NK-92 treated with Interleukin-12 subunit alpha and Interleukin-12 subunit beta, amount 100 ng/mL, for 24 hours (cell line): Measurements from ENCODE around the gene TUBB1.
A peak's percentile ranks its signal among the peaks of the same experiment; 100 is the strongest.

Experiments used
- DNase-seq: peaks from one replicate; lab custom pipeline; 2025; lab: John Stamatoyannopoulos, UW

Gene TUBB1

DNA sequence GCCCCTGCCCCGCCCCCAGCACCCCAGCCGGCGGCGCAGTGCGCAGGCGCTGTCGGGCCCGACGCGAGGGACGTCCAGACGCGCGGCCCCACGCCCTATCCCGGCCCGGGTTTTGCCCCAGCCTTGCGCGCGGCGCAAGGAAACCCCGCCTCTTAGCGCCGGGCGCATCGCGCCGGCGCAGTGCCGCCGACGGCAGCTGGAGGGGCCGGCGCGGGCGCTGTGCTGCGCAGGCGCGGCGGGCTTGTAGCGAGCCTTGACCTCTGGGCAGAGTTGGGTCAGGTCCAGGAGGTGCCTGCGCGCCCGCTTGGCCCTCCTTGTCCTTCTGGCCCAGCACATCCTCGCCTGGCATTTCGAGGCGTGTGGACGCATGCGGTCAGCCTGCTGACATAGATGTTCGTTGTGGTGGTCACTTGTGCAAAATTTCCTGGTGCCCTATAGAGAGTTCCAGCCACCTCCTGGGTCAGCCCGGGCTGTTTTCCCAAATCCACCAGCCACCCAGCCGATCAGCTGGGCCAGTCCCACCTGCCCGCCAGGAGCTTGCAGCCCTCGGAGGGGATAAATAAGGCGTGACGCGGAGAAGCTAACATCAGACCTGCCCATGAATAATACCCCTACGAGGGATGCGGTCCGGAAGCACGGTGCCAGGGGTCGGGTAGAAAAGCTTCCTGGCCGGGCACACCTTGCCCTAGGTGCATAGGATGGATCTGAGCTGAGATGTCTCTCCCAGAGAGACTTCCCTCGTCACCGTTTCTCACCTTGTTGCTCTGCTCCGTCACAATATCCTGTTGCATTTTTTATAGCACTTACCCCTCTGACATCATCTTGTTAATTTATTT is 23.8 kb downstream of the TUBB1 start:
- DNase-seq = peak; percentile 90

DNA sequence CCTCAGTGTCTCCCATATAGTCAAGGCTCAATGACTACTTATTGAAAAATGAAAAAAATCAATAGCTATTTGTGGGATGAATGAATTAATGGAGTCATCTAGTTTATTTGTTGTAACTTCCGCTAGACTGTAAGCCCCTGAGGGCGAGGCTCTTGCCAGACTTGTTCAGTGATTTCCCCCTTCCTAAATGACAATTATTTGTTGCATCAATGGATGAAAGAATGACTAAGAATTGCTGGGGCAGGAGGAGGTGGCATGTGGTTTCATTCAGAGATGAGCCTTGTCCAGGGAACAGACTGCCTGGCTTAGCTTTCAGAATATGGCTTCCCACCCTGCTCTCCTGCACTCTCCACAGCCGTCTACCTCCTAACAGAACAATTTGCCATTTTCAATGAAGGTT is 24.5 kb downstream of the TUBB1 start:
- no peak for DNase-seq

DNA sequence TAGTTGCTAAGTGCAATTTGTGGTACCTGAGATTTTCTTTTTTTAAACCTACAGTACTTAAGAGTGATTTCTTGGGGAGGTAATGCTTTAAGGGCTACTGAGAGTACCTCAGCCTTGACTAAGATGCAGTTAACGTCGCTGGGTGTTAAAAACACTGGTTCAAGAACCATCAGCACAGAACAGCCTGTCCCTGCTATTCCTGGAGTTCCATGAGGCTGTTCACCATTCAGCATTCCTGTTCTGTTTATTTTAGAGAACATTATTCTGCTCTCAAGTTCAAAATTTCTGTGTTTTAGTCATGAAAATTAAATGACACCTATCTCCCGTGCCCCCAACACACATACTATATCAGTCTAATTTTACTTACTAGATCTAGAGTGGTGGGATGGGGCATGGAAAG is 25.1 kb downstream of the TUBB1 start:
- DNase-seq = no peak

DNA sequence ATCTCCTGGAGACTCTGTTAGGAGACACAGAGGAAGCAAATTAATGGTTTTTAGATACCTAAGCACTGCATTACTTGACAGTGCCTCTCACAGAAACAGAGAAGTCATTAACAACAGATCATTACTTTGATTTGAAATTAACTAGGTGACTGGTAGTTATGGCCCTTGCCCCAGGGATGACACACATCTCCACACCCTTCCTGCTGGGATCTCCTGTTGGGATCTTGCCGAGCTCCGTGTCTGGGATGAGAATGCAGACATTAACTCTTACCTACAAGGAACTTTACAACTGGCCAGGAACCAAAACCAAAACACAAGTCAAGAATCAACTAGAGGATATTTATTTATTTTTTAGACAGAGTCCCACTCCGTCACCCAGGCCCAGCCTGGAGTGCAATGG is 25.6 kb downstream of the TUBB1 start:
- DNase-seq = no peak

DNA sequence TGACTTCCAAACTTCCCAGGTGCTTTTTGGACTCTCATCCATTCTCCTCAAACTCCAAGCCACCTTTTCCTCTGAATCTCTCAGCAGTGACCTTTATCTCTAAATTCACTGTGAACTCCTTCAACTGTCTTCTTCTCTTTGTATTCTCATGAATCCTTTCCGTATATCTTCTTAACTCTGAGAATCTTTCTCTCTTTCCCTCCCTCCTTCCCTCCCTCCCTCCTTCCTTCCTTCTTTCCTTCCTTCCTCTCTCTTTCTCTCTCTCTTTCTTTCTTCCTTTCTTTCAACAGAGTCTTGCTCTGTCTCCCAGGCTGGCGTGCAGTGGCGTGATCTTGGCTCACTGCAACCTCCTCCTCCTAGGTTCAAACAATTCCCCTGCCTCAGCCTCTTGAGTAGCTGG is 27.6 kb downstream of the TUBB1 start:
- no peak for DNase-seq

DNA sequence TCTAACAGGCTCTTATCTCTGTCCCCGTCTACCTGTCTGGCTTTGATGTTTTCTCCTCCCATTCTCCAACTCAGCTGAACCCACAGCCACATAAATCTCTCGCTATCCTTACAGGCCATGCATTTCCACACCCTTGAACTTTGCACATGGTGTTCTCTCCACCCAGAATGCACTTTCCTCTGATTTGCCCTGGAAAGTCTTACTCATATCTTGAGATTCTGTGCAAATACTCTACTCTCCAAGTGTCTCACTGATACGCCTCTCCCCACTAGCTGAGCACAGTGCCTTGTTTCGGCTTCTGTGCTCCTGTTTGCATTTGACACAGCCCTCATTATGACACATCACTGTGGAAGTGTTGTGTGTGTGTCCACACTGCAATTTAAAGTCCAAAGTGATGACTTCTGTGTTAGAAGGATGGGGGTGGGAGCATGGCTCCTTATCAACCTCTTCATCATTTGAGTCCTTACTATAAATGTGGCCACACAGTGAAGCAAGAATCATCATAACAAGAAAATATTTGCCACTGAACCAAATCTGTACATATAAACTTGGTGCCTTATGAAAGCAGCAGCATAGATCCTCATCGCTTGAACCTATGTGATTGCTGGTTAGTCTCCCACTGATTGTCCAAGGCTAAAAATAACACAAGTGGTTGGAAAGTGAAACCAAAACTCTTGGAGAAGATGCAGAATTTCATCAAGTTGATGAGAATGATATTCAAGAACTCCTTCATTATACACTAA is 28.9 kb downstream of the TUBB1 start:
- DNase-seq = no peak

DNA sequence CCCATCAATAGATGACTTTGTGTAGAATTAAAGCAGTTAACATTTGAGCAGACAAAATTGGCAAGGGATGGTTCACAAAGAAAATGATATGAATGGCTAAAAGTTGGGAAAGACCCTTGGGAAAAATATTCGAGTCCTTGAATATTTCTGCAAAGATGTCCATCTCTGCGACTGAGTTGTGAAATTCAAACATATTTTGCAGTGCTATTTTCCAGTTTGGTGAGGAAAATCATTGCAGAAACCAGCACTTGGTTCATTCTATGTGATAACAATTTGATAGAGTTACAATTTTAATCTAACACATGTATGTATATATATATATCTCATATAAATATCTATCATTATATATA is 29.4 kb downstream of the TUBB1 start:
- DNase-seq = no peak

DNA sequence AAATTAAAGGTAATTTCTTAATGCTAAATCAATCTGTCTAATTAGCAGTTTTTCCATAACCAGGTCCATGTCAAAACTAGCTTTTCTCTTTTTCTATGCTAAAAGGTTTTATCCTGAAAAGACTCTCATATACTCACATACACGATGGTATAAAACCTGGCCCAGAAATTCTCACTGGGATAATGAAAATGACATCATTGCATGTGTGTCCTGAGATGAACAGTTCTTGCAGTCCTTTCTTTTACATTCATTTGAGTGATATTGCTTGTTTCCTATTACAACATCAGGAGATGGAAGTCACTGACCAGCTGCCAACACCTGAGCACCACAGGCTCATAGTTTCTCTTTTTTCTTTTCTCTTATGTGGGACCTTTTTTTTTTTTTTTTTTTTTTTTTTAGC is 31.2 kb downstream of the TUBB1 start:
- no peak for DNase-seq

DNA sequence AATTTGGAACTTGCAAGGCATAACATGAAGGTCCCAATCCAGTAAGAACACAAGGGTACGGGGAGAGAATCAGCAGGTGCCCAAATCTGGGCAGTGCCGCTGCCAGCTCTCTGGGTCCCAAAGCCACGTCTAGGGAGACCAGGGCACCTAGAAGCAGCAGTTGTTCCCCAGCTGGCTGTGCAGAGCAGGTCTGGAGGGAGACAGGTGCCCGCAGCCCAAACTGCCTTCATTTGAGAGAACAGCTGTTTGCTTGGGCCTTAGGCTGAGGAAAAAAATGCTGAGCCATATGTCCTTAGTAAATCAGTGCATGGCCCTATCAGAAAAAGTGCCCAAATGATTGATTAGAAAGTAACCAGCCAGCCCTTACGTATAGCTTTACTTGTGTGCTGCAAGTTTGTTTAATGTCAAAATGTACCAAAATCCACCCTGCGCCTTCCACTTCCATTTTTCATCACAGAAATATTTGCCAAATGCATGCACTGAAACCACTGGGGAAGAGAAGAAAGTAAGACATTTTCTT is 32.5 kb downstream of the TUBB1 start:
- no peak for DNase-seq

DNA sequence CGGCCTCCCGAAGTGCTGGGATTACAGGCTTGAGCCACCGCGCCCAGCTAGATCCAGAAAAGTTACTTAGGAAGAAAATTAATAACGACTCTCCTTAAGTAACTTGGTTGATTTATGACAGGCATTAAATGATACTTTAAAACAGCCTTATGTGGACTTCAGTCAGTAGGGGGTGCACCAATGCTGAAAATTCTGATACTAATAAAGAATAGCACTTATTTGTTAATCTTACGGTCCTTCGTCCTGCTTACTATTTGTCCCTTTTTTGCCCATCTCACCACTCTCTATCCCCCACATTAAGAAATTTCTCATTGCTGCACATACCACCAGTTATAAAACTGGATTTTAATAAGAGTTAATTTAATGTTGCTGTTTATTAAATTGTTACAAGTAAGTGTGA is 36.1 kb downstream of the TUBB1 start:
- no peak for DNase-seq

DNA sequence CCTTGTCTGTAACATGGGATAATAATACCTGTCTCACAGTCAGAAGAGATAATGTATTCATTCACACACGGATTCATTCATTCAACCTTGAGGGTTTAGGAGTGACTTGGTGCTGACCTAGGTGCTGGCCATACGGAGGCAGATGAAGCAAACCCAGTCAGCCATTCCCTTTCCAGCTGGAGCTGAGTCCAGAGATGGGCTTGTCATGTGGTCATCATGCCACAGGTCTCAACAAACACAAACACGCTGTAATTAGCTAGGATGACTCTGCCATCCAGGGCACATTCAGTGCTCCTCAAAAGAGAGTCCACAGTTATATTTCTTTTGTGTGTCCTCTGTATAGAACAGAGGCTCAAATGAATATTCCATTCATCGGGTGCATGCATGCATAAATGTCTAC is 42.9 kb downstream of the TUBB1 start:
- DNase-seq = no peak

DNA sequence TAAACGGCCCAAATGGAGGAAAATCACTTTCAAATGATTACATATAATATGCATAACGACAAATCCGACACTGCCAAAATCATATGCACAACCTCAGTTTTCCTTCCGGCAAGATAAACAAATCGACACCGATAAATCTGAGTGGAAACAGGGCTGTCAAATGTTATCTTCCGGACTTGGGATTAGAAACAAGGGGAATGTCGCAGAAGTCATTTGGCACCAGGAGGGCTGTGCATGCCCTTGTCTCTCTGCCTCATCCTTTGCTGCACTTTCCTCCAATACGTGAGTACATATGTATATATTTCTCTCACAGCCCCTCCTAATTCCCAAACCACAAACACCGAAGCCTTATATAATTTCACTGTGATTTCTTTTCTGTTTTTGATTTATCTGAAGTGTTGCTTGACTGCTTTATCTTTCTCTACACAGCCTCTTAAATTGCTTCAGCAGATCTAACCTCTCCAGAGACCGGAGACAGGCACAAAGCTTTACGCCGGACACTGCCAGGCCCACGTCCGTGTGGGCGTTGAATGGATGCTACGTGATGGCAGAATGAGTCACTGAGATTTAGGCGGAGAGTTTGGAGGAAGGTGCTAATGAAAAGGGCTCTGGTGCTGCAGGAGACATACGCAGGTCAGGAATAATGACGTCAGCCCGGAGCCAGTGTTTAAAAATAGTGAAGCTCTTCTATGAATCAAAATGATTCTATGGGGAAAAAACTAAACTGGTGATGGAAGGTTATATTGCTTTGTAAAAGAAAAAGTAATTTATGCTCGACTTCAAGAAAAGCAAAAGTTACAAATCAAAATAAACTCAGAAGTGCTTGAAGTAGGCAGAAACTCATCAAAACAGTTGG is 44.4 kb downstream of the TUBB1 start:
- DNase-seq = no peak

DNA sequence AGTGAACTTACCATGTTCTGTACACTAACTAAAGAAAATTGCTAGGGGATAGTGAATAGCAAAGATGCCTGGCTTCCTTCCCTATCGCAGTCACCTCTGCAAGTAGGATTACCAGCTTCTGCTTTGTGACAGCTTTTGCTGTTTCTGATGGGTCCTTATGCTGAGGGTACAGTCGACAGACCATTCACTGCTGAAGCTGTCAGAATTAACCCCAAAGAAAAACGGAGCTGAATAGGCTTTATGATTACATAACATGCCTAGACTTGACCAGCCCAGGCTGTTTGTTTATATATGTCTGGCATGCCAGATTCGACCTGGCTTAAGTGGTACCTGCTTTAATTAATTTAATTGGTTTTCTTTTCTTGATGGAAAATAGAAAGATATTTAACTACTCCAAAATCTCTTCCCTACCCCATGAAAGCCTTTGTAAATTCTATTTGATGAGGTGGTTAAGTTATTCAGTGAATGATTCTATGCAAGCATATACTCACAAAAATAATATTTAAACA is 45.0 kb downstream of the TUBB1 start:
- no peak for DNase-seq

DNA sequence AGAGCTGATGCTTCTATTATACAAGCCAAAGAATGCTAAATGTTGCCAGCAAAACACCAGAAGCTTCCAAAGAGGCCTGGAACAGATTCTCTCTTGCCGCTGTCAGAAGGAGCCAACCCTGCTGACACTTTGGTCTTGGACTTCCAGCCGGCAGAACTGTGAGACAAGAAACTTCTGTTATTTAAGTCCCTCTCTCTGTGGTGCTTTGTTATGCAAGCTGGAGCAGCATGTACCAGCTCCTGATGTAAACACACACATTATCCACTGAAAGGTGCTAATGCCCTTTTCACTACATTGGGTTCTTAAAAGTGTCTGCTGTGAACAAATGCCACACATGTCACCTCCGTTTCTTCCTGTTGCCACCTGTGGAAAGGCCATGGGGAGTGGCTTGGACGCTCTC is 49.3 kb downstream of the TUBB1 start:
- no peak for DNase-seq

DNA sequence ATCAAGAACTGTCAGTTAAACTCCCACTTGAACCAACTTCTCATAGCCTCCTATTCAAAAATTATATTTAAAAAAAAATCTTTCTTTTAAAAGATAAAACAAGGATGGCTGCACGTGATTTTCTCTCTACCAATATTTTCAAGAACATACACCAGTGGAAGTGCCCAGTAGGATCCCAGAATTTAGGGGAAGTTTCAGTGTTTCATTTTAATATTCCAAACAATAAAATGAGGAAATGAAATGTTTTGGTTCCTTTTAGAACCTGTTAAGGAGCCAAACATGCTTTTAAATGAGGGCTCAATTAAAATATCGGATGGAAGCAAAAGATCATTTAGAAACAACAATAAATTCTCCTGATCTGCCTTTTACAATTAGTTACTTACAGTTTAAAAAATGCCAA is 49.8 kb downstream of the TUBB1 start:
- no peak for DNase-seq

DNA sequence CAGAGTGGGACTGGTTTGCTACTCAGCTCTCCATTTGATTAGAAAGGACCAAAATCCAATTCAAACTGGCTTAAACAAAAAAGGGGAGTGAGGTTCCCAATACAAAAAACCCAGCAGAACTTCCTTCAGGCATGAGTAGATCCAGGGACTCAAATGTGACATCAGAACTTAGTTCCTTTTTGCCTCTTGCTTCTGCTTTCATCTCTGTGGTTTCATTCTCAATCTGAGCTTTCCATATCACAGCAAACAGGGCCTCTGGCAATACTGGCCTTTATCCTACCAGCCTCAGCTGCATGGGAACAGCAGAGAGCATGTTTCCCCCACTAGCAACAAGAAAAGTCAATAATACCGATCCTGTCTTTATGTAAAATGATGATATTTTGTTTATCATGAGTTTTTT is 52.0 kb downstream of the TUBB1 start:
- no peak for DNase-seq

DNA sequence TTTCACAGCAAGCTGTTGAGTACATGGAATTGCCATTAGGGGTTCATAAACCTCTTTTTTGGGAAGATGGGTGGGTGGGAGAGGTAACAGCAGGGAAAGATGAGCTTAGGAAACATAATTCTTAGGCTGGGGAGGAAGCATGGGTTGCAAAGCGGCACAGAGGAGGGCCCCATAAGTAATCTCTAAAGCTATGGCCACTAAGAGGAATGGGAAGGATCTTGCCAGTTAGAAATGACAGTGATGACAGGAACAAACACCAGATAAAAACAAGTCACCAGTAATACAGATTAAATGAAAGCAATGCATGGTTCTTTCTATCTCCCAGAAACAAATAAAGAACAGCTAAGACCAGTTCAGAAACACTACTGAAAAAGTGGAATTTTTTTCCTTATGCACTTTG is 54.4 kb downstream of the TUBB1 start:
- DNase-seq = no peak

DNA sequence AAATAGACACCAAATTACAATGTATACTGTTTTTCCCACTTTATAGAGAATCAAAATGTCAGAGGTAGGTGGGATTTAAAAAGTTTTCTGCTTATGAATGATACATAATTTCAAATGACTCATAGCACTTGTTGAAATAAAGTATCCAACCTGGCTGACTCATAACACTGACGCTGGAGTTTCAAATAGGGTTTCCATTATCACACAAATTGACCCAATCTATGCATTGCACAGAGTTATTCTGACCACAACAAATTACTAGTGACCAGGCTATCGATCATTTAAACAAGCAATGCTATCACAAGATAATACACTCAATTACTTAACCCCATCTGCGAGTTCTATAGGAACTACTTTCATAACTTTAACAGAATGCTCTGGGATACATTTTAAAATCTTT is 55.2 kb downstream of the TUBB1 start:
- no peak for DNase-seq

DNA sequence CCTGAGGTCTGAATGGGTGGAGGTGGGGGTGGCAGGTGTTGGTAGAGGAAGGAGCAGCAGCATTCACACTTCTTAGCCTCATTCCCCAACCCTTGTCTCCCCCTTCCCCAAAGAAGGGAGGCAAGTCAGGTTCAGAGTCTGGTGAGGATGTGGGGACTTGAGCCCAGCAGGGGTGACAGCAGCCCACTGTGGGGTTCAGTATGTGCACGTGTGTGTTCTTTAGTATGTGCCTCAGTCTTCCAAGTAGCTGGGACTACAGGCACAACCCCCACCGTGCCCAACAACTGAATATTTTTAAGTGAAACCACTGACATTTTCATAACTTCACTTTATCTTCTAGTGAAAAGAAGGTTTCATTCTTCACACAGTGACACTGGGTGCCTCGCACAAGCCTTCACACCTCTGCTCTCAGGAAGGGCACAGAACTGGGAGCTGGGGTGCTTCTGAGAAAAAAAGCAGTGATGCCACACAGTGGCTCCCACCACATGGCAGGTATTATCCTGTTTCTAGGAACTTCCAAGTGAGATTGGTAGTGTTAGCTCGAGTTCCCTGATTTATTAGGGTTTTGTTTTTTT is 56.8 kb downstream of the TUBB1 start:
- peak; percentile 24 for DNase-seq
